K562 (cell line): ENCODE data around the gene TGFA. TPM values are rescaled to one million over a fixed set of nuclear protein-coding genes. Genes with fewer than 3 reads are reported as not detected.

Experiments used
- ATAC-seq: fragments of 200-7000 bp; cut with Tn5 transposase; 3 replicates; pipeline ENCODE4 v1.9.1; 2020; ENCODE audit warnings: moderate library complexity
- BruUV-seq: library from RNA; stranded (reverse); fragments of 400-500 nt; replicated peaks from 2 replicates; lab custom pipeline; 2021; lab: Mats Ljungman, UMichigan
- CTCF ChIA-PET: fragments of 300-600 bp; formaldehyde crosslinking; extraction: SDS; loops from one replicate; lab custom pipeline; 2021; ENCODE audit warnings: low intra/inter-chr PET ratio; lab: Yijun Ruan, JAX
- POLR2A ChIA-PET: fragments of 300-600, 350-650 bp; sonication (Branson Sonifier 250); formaldehyde crosslinking; extraction: SDS; loops from one replicate; lab custom pipeline; 2021; ENCODE audit warnings: antibody characterized with exemption, inconsistent platforms; lab: Yijun Ruan, JAX
- DNase-seq, 4 experiments: peaks; one replicate each; pipeline versions ENCODE4 v3.0.0 to v3.0.0-alpha.2; 2011 to 2018; ENCODE audit warnings: low spot score in 3 of 4, mixed read lengths in 3 of 4; ENCODE audit errors: extremely low read depth in 1 of 4
- FAIRE-seq: peaks from 2 replicates; lab custom pipeline; 2011; peaks lifted over from hg19 to GRCh38; lab: Jason Lieb, UNC
- H2AFZ ChIP-seq: 2 replicates; pipeline ENCODE4 v1.6.0; 2011; ENCODE audit warnings: low read depth, low read length, control low read depth, inconsistent platforms
- H3K27ac ChIP-seq: fragments of 200-600 bp; 3 replicates; pipeline ENCODE4 v1.8.0; 2011; ENCODE audit warnings: low read depth, mild to moderate bottlenecking, control low read depth, inconsistent platforms, low read length, moderate library complexity, mixed read lengths; ENCODE audit errors: extremely low read depth
- H3K27me3 ChIP-seq, 2 experiments: fragments of 300-600 bp in 1 of 2; 2 replicates in 1 of 2; 3 replicates in 1 of 2; pipeline versions ENCODE4 v1.6.0 to v1.8.0; 2011; ENCODE audit warnings: inconsistent platforms in 2 of 2, low read length in 2 of 2, mild to moderate bottlenecking in 1 of 2, mixed read lengths in 1 of 2, moderate library complexity in 1 of 2; ENCODE audit not compliant: control insufficient read depth in 2 of 2, insufficient read depth in 2 of 2
- H3K36me3 ChIP-seq: fragments of 300-600 bp; 3 replicates; pipeline ENCODE4 v1.8.0; 2011; ENCODE audit warnings: mild to moderate bottlenecking, low read length, inconsistent platforms; ENCODE audit not compliant: control insufficient read depth, insufficient read depth
- H3K4me1 ChIP-seq, 2 experiments: fragments of 200-600 bp in 1 of 2; replicated peaks in 1 of 2; 2 replicates in 1 of 2; 3 replicates in 1 of 2; pipeline versions ENCODE4 v1.5.1 to v1.8.0; 2011; ENCODE audit warnings: inconsistent platforms in 2 of 2, low read length in 2 of 2, mild to moderate bottlenecking in 1 of 2, mixed read lengths in 1 of 2, moderate library complexity in 1 of 2; ENCODE audit not compliant: control insufficient read depth in 2 of 2, insufficient read depth in 2 of 2
- H3K4me2 ChIP-seq: 2 replicates; pipeline ENCODE4 v1.6.1; 2011; ENCODE audit warnings: low read length, control low read depth, inconsistent platforms, mixed read lengths; ENCODE audit not compliant: insufficient read depth
- H3K4me3 ChIP-seq: fragments of 200-600 bp; sonication (generic), shearing (Covaris generic); 2 replicates; pipeline ENCODE4 v1.5.1; 2016; ENCODE audit warnings: control low read depth, inconsistent platforms
- H3K79me2 ChIP-seq: fragments of 200-600 bp; 3 replicates; pipeline ENCODE4 v1.8.0; 2011; ENCODE audit warnings: low read length, inconsistent platforms; ENCODE audit not compliant: control insufficient read depth, insufficient read depth
- H3K9ac ChIP-seq, 2 experiments: 2 replicates each; pipeline versions ENCODE4 v1.6.0 to v1.6.1; 2011; ENCODE audit warnings: low read depth in 2 of 2, low read length in 2 of 2, control low read depth in 1 of 2, inconsistent platforms in 1 of 2, mild to moderate bottlenecking in 1 of 2, mixed read lengths in 1 of 2; ENCODE audit not compliant: insufficient read depth in 1 of 2
- H3K9me1 ChIP-seq: one replicate; pipeline ENCODE4 v1.6.0; 2011; ENCODE audit warnings: inconsistent platforms, mild to moderate bottlenecking, low read length, moderate library complexity; ENCODE audit not compliant: control insufficient read depth, insufficient read depth
- H3K9me3 ChIP-seq: replicated peaks from 2 replicates; pipeline ENCODE4 v1.5.1; 2011; ENCODE audit warnings: low read depth, low read length, inconsistent platforms; ENCODE audit not compliant: control insufficient read depth, insufficient read depth
- H4K20me1 ChIP-seq: replicated peaks from 2 replicates; pipeline ENCODE4 v1.6.1; 2011; ENCODE audit warnings: low read length, inconsistent platforms, mixed read lengths; ENCODE audit not compliant: control insufficient read depth, insufficient read depth
- BRCA1 ChIP-seq, 2 experiments: fragments of 450-650 bp in 1 of 2; sonication (generic) in 1 of 2; formaldehyde crosslinking in 1 of 2; IDR thresholded peaks; 2 replicates each; pipeline versions ENCODE4 v1.5.0 to v1.6.1; 2017 to 2020; ENCODE audit warnings: mild to moderate bottlenecking in 1 of 2, missing genetic modification reagents in 1 of 2
- NR2C1 ChIP-seq, 2 experiments: fragments of 450-650 bp; IDR thresholded peaks; 2 replicates each; pipeline ENCODE4 v1.6.1; 2017; ENCODE audit warnings: mild to moderate bottlenecking in 2 of 2, antibody characterized with exemption in 1 of 2, inconsistent platforms in 1 of 2, missing compliant biosample characterization in 1 of 2, missing genetic modification characterization in 1 of 2
- ZNF23 ChIP-seq: fragments of 250-450 bp; sonication (Bioruptor Pico); IDR thresholded peaks from 2 replicates; pipeline ENCODE4 v1.4.0; 2020; ENCODE audit warnings: mild to moderate bottlenecking
- ZNF589 ChIP-seq: fragments of 200-800 bp; sonication (Bioruptor generic); IDR thresholded peaks from 2 replicates; pipeline ENCODE4 v1.6.1; 2016; ENCODE audit warnings: low read depth, missing genetic modification characterization, missing compliant biosample characterization
- WGBS: fragments of 100-300 bp; shearing (Covaris generic); methylation state at CpG from one replicate; pipeline ENCODE4 v1.1.6; 2016; ENCODE audit warnings: low coverage, mixed read lengths; ENCODE audit not compliant: insufficient coverage; ENCODE audit errors: missing lambda C conversion rate; 5-methylcytosine and 5-hydroxymethylcytosine counted together
- in situ Hi-C: fragments of 300-500 bp; cut with MboI; formaldehyde crosslinking; loops from 4 replicates; pipeline ENCODE4 v1.15.0; 2018; ENCODE audit warnings: inconsistent platforms, mixed read lengths
- intact Hi-C: fragments of 100-400 bp; cut with micrococcal nuclease; formaldehyde crosslinking; loops from 2 replicates; pipeline ENCODE4 v1.14.2; 2022
- polyA plus RNA-seq, 8 experiments: library from polyadenylated mRNA; depleted of rRNA in 4 of 8; stranded (reverse) in 5 of 8; unstranded in 3 of 8; fragments of >200 nt; fragmentation: Nextera tagmentation in 2 of 8; fragmentation: Illumina TruSeq in 1 of 8; extraction: Ambion mirVana in 2 of 8; extraction: Trizol in 1 of 8; gene quantifications; 2 replicates each; pipeline versions ENCODE4 v1.2.1 to v1.2.3, GENCODE V29; 2011 to 2014; ENCODE audit warnings: inconsistent platforms in 1 of 8, missing spikeins in 1 of 8
- total RNA-seq, 7 experiments: library from RNA; depleted of rRNA in 6 of 7; stranded (reverse); fragments of >200 nt in 6 of 7; fragmentation: Illumina TruSeq in 2 of 7; extraction: Trizol in 2 of 7; gene quantifications; 2 replicates each; pipeline versions ENCODE4 v1.2.1 to v1.2.3, GENCODE V29; 2011 to 2021; ENCODE audit warnings: low replicate concordance in 1 of 7

TGFA gene
- total and polyA plus RNA-seq, 9 of the 15 experiments (the other 6 are each of a cell fraction or from before 2014, with no cell fraction given) = not detected

- TF ChIP-seq BRCA1 (IDR thresholded peaks at IDR 0.05) (no peak), BRCA1 (CRISPR knock-in tag; IDR thresholded peaks at IDR 0.05) (no peak), ZNF23 (CRISPR knock-in tag) (no peak)
Observed at GRCh38 chr2:70566464-70566863, 12.8 kb upstream of the TGFA start (continued).

- intact Hi-C loops = no loop called here
- no peak overlapping the region for H3K27ac ChIP-seq
- DNase-seq (no peak), FAIRE-seq (no peak), ATAC-seq (no peak)
- in situ Hi-C loops = no loop called here
- ChIA-PET POLR2A (interaction anchor here (0.9 kb wide), 1 partner anchor 29 kb away, joined by 3 read pairs; no protein-coding TSS in a partner anchor), CTCF (no interaction called here)
- H3K36me3 ChIP-seq = no peaks in the 10 kb centered on the region
- WGBS = 18% methylated on average over 9 of the region's 9 CpGs
- H3K4me2 ChIP-seq = no peak overlapping the region
- no peaks in the 10 kb centered on the region for H3K4me1 ChIP-seq
- H3K9me1 ChIP-seq = no peaks in the 10 kb centered on the region
- no peak overlapping the region for H2AFZ ChIP-seq
- no peaks in the 10 kb centered on the region for H3K9me3 ChIP-seq
- peak; percentile 44 for TF ChIP-seq NR2C1 (IDR thresholded peaks at IDR 0.05)
- 0 out of 2 replicates have a peak, but pooled peaks have one; percentile 28 for TF ChIP-seq NR2C1 (tag; IDR thresholded peaks at IDR 0.05)
- no peak for TF ChIP-seq ZNF589
- peaks cover 12 to 26% of the 10 kb centered on the region in 2 experiments; a peak in 4 of 5 replicates for H3K27me3 ChIP-seq
- no peaks in the 10 kb centered on the region for H3K79me2 ChIP-seq
- BruUV-seq = no TSS peak
- peak overlapping the region in 1 of 2 experiments; percentile 69; a peak in 1 of 4 replicates for H3K9ac ChIP-seq
- H4K20me1 ChIP-seq = no peaks in the 10 kb centered on the region
- no peak overlapping the region for H3K4me3 ChIP-seq
Observed at GRCh38 chr2:70565039-70565731, 11.6 kb upstream of the TGFA start.
